ENCODE data around the gene SAA2. TPM values are rescaled to one million over a fixed set of nuclear protein-coding genes. Genes with fewer than 3 reads are reported as not detected.
A peak's percentile ranks its signal among the peaks of the same experiment; 100 is the strongest.
"Not testable (repeated sequence)": the region's sequence is repeated elsewhere in the genome, so short reads cannot be mapped to it uniquely, and the experiment has no call there.

The SAA2 gene
- total and polyA plus RNA-seq, 5 donors: 0.59 to 14.9 (median 3.2) TPM; not detected in 1

- intact Hi-C loops (cut with DNase I); H3K9me3 ChIP-seq (ENCODE audit: control insufficient read depth, low read length); ATAC-seq; H3K4me3 ChIP-seq (ENCODE audit: low read length); H3K27ac ChIP-seq (ENCODE audit: low read length); DNase-seq; H3K4me1 ChIP-seq (ENCODE audit: control insufficient read depth, insufficient read depth, low read length); H3K27me3 ChIP-seq (ENCODE audit: control insufficient read depth, insufficient read depth): not testable (repeated sequence)
- WGBS: 80% methylated on average over 6 of the region's 10 CpGs
These were observed 19.1 kb upstream of the SAA2 start for GRCh38 chr11:18267335-18268133.

GRCh38 chr11:18265949-18266348 is 17.5 kb upstream of the SAA2 start, which contains the start of gene SAA1:
SAA1 (plus strand) TSS chr11:18266264; CDS start chr11:18266888, 624 bp downstream.
- no peak within 1 kb of the TSS for H3K4me3 ChIP-seq (ENCODE audit: low read length)
- H3K27me3 ChIP-seq (ENCODE audit: control insufficient read depth, insufficient read depth): no peaks in the 10 kb centered on the region
- no peak for ATAC-seq
- intact Hi-C loops (cut with DNase I): no loop called here
- H3K4me1 ChIP-seq (ENCODE audit: control insufficient read depth, insufficient read depth, low read length): peaks cover 2% of the 10 kb centered on the region
- H3K9me3 ChIP-seq (ENCODE audit: control insufficient read depth, low read length): no peaks in the 10 kb centered on the region
- DNase-seq: no peak
- WGBS: 63% methylated on average over 8 of the region's 8 CpGs
- H3K27ac ChIP-seq (ENCODE audit: low read length): no peak within 1 kb of the TSS

- DNase-seq (no peak), ATAC-seq (peak in 1 of 2 donors; percentile 29)
- intact Hi-C loops (cut with DNase I): no loop called here
- whole genome bisulfite sequencing: 56% methylated on average over 1 of the region's 1 CpG
- Histone ChIP-seq H3K4me1 (ENCODE audit: control insufficient read depth, insufficient read depth, low read length) (peaks cover 2% of the 10 kb centered on the region), H3K4me3 (ENCODE audit: low read length) (no peak overlapping the region), H3K27ac (ENCODE audit: low read length) (no peak overlapping the region), H3K9me3 (ENCODE audit: control insufficient read depth, low read length) (no peaks in the 10 kb centered on the region), H3K27me3 (ENCODE audit: control insufficient read depth, insufficient read depth) (no peaks in the 10 kb centered on the region)
These were observed 16.4 kb upstream of the SAA2 start for GRCh38 chr11:18264677-18265555.

DNA sequence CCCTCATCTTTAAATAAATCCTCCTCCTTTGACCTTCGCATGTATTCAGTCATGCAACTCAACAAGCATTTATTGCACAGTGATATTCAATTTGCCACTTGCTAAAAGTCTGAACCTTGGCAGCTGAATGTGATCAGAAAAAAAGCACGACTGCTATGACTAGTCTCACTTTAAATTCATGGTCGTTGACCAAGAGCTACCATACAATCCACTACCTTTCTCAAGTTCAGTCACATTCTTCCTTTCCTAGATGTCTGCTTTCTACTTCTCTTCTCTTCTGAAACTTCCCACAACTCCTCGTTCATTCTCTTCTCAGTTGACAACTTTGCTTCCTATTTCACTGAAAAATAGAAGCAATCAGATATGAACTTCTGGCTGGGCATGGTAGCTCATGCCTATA is 15.6 kb upstream of the SAA2 start:
- Histone ChIP-seq H3K9me3 (ENCODE audit: control insufficient read depth, low read length) (no peaks in the 10 kb centered on the region), H3K27ac (ENCODE audit: low read length) (no peak overlapping the region), H3K4me1 (ENCODE audit: control insufficient read depth, insufficient read depth, low read length) (peaks cover 2% of the 10 kb centered on the region), H3K27me3 (ENCODE audit: control insufficient read depth, insufficient read depth) (no peaks in the 10 kb centered on the region), H3K4me3 (ENCODE audit: low read length) (no peak overlapping the region)
- intact Hi-C loops (cut with DNase I): no loop called here
- WGBS: 75% methylated on average over 4 of the region's 4 CpGs
- ATAC-seq (no peak), DNase-seq (no peak)

DNA sequence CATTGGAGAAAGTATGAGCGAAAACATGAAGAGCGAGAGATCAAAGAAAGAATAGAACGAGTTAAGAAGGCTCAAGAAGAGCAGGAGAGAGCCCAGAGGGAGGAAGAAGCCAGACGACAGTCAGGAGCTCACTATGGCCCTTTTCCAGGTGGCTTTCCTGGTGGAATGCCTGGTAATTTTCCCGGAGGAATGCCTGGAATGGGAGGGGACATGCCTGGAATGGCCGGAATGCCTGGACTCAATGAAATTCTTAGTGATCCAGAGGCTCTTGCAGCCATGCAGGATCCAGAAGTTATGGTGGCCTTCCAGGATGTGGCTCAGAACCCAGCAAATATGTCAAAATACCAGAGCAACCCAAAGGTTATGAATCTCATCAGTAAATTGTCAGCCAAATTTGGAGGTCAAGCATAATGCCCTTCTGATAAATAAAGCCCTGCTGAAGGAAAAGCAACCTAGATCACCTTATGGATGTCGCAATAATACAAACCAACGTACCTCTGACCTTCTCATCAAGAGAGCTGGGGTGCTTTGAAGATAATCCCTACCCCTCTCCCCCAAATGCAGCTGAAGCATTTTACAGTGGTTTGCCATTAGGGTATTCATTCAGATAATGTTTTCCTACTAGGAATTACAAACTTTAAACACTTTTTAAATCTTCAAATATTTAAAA is 14.3 kb upstream of the SAA2 start:
- ATAC-seq; DNase-seq; H3K4me1 ChIP-seq (ENCODE audit: control insufficient read depth, insufficient read depth, low read length); H3K27me3 ChIP-seq (ENCODE audit: control insufficient read depth, insufficient read depth); H3K4me3 ChIP-seq (ENCODE audit: low read length); intact Hi-C loops (cut with DNase I); H3K27ac ChIP-seq (ENCODE audit: low read length); H3K9me3 ChIP-seq (ENCODE audit: control insufficient read depth, low read length): not testable (repeated sequence)
- 68% methylated on average over 8 of the region's 8 CpGs for WGBS

DNA sequence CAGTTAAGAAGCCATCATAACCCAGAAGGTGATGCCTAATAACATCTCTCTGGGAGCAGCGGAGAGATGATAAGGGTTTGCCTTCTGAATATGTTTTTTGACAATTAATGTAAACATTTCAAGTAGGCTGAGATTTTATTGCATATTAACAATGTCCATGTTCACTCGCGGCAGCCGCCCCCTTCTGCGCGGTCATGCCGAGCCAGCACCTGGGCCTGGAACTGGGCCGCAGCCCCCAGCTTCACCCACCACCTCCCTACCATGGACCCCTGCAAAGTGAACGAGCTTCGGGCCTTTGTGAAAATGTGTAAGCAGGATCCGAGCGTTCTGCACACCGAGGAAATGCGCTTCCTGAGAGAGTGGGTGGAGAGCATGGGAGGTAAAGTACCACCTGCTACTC is 13.3 kb upstream of the SAA2 start:
- Histone ChIP-seq H3K27ac (ENCODE audit: low read length) (no peak overlapping the region), H3K4me1 (ENCODE audit: control insufficient read depth, insufficient read depth, low read length) (peaks cover 2% of the 10 kb centered on the region), H3K27me3 (ENCODE audit: control insufficient read depth, insufficient read depth) (no peaks in the 10 kb centered on the region), H3K4me3 (ENCODE audit: low read length) (no peak overlapping the region), H3K9me3 (ENCODE audit: control insufficient read depth, low read length) (no peaks in the 10 kb centered on the region)
- WGBS: 96% methylated on average over 14 of the region's 14 CpGs
- ATAC-seq (no peak), DNase-seq (no peak)
- intact Hi-C loops (cut with DNase I): no loop called here

DNA sequence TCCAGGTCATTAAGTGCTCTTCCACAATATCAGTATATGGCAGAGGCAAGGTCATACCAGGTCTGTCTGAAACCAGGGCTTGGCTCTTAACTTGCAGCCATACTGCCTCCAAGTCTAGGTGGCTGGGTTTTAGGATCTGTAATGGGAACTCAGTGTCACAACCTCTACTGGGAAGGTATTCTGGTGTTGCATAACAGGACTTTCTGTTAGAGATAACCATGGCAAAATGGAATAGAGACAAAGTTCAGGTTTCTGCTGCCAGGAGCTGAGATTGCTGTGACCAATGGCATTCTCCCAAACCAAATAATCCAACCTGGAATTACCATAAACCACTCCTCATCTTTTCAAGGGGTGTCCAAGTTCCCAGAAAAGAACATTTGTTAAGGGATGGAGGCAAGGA is 10.8 kb upstream of the SAA2 start:
- no peak for DNase-seq
- no peaks in the 10 kb centered on the region for H3K9me3 ChIP-seq (ENCODE audit: control insufficient read depth, low read length)
- intact Hi-C loops (cut with DNase I): no loop called here
- H3K27ac ChIP-seq (ENCODE audit: low read length): no peak overlapping the region
- H3K27me3 ChIP-seq (ENCODE audit: control insufficient read depth, insufficient read depth): no peaks in the 10 kb centered on the region
- no peaks in the 10 kb centered on the region for H3K4me1 ChIP-seq (ENCODE audit: control insufficient read depth, insufficient read depth, low read length)
- H3K4me3 ChIP-seq (ENCODE audit: low read length): no peak overlapping the region
- ATAC-seq: no peak

DNA sequence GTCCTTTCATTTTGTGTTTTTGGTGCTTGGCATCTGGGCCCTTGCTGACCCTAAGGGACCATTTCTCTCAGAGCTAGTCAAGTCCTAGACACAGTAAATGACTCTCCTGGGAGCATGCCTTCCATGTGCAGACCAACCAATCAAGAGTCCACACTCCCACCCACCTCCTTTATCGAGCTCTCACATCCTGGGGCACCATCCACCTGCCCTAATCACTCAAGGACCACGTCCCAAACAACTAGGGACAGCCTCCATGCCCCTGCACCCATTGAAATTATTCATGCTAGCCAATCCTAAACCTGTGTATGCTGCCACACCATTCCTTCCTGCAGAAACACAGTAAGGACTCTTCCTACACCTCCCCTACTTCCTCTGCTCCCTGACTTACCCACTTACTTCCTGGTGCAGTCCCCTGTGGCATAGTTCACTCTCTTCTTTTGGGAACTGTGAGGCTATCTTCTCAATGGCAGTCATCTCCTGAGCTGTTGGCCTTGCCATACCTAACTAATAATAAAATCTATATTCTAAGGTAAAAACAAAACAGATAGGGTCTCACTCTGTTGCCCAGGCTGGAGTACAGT is 6.4 kb upstream of the SAA2 start:
- DNase-seq: no peak
- intact Hi-C loops (cut with DNase I): no loop called here
- WGBS: 70% methylated on average over 2 of the region's 2 CpGs
- no peak overlapping the region for H3K4me3 ChIP-seq (ENCODE audit: low read length)
- no peaks in the 10 kb centered on the region for H3K4me1 ChIP-seq (ENCODE audit: control insufficient read depth, insufficient read depth, low read length)
- no peaks in the 10 kb centered on the region for H3K27me3 ChIP-seq (ENCODE audit: control insufficient read depth, insufficient read depth)
- ATAC-seq: no peak
- H3K9me3 ChIP-seq (ENCODE audit: control insufficient read depth, low read length): no peaks in the 10 kb centered on the region
- H3K27ac ChIP-seq (ENCODE audit: low read length): no peak overlapping the region

DNA sequence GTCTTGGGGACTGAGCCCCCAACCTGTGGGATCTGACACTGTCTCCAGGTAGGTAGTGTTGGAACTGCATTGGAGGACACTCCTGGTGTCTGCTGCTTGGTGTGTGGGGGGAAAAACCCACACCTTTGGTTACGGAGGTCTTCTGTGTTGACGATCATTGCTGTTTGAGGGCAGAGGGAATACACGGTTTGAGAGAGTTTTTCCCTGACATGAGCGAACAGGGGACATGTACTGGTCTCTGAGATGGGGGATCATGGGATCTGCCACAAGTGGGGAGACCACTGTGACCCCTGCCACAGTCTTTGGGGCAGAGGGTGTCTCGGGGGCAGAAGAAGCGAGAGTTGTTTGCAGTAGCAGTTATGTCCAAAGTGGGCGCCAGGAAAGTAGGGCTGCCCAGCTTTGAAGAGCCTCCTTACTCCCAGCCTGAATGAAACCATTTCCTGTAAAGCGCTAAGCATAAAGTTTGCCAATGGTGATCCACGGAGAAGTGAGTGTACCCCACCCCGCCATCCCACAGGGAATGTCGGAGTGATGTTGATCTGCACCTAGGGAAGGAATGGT is 5.4 kb upstream of the SAA2 start:
- no peaks in the 10 kb centered on the region for H3K9me3 ChIP-seq (ENCODE audit: control insufficient read depth, low read length)
- intact Hi-C loops (cut with DNase I): no loop called here
- no peak overlapping the region for H3K27ac ChIP-seq (ENCODE audit: low read length)
- 88% methylated on average over 11 of the region's 11 CpGs for WGBS
- ATAC-seq (no peak), DNase-seq (no peak)
- H3K4me1 ChIP-seq (ENCODE audit: control insufficient read depth, insufficient read depth, low read length): no peaks in the 10 kb centered on the region
- no peaks in the 10 kb centered on the region for H3K27me3 ChIP-seq (ENCODE audit: control insufficient read depth, insufficient read depth)
- no peak overlapping the region for H3K4me3 ChIP-seq (ENCODE audit: low read length)

DNA sequence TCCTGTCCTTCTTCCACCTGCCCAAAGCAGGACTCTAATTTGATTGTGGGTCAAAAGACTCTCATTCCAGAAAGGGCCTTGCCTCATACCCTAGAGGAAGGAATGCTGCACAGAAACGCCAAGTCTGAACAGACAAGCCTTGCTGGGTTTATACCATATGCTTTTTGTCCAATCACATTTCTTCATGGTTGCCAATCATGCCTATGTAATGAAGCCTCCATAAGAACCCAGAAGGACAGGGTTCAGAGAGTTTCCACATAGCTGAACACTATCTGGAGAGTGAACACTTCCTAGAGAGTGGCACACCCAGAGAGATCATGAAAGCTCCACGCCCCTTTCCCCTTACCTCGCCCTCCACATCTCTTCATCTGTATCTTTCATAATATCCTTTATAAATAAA is 4.8 kb upstream of the SAA2 start:
- DNase-seq: no peak
- intact Hi-C loops (cut with DNase I): no loop called here
- H3K4me3 ChIP-seq (ENCODE audit: low read length): no peak overlapping the region
- no peak for ATAC-seq
- no peak overlapping the region for H3K27ac ChIP-seq (ENCODE audit: low read length)
- 84% methylated on average over 3 of the region's 3 CpGs for WGBS
- H3K27me3 ChIP-seq (ENCODE audit: control insufficient read depth, insufficient read depth): no peaks in the 10 kb centered on the region
- no peaks in the 10 kb centered on the region for H3K4me1 ChIP-seq (ENCODE audit: control insufficient read depth, insufficient read depth, low read length)
- H3K9me3 ChIP-seq (ENCODE audit: control insufficient read depth, low read length): no peaks in the 10 kb centered on the region
